CD4-positive, alpha-beta T cell treated with Interleukin-15 for 1 hour (primary cell): ENCODE measurements around the gene ZC3H12A.

Experiments used
- DNase-seq: peaks from one replicate; pipeline ENCODE4 v3.0.0-alpha.2; 2020

Gene ZC3H12A

DNA sequence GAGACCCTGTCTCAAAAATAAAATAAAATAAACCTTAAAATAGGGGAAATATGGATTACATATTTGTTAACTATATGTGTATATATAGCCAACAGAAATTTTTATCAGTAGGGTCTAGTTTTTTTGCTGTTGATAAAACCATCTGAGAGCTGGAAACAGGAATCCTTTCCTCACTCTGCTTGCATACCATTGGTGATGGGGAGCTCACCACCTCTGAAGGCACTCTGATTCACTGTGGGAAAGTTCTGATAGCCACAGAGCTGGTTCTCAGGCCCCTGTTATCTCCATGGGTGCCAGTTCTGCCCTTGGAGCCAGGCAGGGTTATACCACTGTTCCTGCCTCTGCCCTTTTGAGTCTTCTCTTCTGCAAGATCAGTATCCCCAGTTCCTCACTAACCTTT lies 17.8 kb upstream of the ZC3H12A start:
- DNase-seq: no peak

DNA sequence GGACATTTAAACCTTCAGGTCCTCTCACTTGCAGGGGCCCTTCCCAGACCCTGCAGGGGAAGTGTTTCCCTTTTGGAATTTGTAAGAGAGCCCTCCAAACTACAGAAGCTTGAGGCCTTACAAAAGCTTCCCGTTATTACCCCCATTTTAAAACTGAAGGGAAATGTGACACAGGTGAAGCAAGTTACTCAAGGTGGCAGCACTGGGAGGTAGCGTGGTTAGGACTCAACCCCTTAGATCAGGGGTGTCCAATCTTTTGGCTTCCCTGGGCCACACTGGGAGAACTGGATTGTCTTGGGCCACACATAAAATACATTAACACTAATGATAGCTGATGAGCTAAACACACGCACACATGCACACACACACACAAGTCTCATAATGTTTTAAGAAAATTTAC lies 15.8 kb upstream of the ZC3H12A start:
- DNase-seq: no peak

DNA sequence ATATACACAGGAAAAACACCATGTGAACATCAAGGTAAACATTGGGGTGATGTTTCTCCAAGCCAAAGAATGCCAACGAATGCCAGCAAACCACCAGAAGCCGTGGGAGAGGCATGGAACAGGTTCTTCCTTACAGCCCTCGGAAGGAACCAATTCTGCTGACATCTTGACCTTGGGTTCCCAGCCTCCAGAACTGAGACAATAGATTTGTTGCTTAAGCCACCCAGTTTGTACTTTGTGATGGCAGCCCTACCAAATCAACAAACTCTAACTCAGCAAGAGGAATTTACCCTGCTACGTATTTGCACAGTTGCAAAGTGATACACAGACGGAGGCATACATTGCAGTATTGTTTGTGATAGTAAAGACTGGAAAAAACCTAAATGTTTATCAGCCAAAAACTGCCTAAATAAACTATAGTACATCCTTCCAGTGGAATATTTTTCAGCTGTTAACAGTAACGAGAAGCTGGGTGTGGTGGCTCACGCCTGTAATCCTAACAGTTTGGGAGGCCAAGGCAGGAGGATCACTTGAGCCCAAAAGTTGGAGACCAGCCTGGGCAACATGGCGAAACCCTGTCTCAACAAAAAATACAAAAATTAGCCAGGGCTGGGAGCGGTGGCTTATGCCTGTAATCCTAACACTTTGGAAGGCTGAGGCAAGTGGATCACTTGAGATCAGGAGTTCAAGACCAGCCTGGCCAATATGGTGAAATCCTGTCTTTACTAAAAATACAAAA lies 12.5 kb upstream of the ZC3H12A start:
- no peak for DNase-seq

DNA sequence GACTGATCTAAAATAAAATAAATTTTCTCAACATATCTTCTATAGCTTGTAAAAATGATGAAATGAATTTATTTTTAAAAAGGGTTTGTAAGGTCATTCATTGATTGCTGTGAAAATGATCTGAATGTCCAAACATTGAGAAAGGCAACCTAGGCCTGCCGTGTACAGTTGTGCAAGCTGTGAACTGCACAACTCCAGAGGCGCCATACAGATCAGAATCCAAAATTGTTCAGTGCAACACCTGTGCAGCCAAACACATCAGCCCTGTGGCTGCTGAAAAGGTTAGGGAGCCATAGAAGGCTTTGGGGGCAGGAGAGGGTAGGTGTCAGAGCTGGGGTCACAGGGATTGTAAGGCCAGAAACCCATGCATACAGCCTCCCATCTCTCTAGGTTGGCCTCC lies 9.9 kb upstream of the ZC3H12A start:
- DNase-seq: no peak

DNA sequence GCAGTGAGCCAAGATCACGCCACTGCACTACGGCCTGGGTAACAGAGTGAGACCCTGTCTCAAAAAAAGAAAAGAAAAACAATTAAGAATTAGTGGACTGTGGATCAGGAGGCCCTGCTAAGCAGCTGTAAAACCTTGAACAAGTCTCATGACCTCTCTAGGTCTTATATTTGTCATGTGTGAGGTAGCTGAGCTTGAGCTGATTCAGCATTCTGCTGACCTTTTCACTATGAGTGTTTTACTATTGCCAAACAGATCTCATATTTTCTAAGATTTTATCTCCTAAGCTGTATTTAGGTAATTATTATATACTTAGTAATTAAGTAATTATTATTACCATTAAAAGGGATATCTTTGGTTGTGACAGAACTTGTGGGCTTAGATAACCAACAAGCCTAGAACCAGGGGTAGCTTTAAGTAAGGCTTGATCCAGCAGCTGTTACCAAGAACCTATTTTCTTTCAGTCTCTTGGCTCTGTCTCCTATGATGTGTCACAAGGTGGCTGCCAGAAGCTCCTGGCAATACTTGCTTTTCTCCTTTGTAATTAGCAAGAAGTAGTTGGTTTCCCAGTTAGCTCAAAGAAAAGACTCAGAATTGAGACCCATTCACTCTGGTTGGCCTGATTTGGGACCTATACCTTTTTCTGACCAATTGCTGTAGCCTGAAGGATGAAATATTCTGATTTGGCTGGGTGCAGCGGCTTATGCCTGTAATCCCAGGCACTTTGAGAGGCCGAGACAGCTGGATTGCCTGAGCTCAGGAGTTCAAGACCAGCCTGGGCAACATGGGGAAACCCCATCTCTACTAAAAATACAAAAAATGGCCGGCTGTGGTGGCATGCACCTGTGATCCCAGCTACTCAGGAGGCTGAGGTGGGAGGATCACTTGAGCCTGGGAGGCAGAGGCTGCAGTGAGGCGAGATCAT lies 8.5 kb upstream of the ZC3H12A start:
- no peak for DNase-seq

DNA sequence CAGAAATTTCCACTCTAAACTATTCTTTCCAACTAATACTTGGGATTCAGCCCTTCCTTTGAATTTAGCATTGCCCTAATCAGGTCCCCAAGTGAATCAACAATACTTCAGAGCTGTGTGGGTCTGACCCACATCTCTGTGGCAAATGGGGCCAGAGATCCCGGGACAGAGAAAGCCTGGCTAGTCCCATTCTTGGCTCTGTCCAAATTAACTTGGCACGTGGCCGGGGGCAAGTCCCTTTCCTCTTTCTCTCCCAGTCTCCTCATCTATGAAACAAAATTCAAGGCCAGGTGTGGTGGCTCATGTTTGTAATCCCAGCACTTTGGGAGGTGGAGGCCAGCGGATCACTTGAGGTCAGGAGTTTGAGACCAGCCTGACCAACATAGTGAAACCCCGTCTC lies 6.3 kb upstream of the ZC3H12A start:
- no peak for DNase-seq

DNA sequence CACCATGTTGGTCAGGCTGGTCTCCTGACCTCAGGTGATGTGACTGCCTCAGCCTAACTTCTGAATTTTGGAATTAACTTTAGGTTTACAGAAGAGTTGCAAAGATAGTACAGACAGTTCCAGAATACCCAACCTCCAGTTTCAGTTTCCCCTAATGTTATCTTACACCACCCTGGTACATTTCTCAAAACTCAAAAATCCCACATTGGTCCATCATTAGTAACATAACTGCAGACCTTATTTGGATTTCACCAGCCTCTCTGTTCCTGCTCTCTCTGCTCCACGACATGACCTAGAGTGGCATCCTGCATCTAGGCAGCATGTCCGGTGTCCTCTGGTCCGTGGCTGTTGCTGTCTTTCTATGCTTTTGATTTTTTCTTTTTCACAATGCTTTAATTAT lies 5.0 kb upstream of the ZC3H12A start:
- DNase-seq: no peak

DNA sequence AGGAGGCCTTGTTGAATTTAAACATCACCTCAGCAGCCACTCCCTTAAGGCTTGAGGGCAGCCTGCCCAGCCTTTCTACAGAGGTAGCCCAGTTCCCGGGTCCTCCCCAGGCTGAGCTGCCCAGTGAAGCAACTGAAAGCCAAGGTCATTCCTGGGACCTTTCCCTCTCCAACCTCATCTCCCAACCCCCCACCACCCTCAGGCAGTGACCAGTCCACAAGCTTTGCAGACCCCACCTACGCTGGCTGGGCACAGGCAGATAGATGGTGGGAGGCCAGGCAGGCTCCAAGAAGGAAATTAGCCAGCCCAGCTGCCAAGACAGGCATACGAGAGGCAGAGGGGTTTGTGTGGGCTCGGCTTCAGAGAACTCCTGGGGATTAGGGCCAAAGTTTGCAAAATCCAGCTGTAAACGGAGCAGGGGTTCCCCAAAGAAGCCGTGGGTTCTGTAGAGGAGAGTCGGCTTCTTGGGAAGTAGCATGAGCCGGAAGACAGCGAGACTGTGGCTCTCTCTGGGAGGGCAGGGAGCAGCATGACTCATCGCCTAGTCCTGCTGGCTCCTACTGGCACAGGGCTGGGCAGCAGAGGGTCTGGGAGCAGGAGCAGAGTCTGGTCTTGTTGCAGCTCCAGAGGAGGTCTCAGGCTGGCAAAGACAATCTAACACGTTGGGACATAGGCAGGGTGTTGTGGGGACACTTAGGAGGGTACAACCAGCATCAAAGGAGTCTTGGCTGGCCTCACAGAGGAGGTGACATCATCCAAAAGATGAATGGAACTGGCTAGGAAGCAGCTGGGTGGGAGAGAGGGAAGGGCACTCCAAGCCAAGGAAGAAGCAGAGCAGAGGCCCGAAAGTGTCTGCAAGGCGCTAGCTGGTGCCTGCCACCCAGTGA lies 2.8 kb upstream of the ZC3H12A start:
- no peak for DNase-seq

DNA sequence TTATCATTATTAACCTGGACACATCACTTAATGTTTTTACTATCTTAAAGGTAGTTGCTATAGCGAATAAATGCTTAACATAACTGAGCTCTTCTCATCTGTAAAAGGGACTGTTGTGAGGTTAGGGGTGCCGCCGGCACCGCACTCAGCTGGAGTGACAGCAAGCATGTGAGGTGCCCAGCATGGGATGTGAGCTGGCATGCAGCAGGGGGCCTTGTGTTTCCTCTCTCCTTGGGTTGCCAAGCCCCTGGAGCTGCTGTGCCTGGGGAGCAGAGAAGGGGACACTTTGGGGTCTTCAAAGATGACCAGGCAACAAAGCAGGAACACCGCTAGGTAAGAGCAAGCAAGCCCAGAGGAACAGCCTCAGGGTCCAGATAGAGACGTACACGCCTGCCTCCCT lies 2.1 kb upstream of the ZC3H12A start:
- no peak for DNase-seq

DNA sequence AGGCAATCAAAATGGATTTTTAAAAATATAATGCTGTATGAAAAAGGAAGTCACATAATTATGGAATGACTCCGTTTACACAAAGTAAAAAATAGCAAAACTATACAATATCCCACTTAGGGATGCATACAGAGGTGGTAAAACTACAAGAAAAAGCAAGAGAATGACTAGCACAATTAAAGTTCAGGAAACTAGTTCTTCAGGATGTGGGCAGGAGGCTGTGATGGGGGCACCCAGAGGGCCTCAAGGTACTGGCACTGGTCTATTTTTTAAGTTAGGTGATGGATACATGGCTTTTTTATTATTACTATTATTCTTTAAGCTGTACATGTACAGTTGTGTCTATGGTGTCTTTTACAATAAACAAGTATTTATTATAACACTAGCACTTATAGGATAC lies 1.4 kb upstream of the ZC3H12A start:
- no peak for DNase-seq

DNA sequence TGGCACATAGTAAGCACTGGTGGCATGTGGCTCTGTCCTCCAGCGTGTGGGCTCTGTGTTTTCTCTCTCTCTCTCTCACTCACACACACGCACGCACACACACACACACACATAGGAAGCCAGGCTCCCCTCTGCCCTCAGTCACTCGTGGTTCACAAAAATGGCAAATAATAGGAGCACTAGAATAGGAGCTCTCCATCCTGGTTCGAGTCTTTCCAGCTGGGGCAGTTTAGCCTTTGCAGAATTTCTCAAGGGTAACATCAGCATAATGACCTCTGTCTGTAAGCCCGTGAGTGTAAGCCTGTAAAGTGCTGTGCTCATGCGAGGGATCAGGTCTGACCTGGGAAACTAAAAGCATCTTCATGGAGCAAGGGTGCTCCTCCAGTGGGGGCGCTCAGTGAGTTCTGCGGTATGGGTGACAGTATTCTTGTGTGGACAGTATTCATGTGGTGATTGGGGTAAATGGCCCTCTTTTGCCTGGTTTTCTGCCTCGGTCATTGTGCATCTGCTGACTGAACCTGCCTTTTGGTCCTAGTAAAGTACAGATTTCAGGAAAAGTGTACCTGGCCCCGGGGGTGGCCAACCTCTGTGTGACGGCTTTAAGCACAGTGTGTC lies 842 bp upstream of the ZC3H12A start:
- peak; percentile 51 for DNase-seq

DNA sequence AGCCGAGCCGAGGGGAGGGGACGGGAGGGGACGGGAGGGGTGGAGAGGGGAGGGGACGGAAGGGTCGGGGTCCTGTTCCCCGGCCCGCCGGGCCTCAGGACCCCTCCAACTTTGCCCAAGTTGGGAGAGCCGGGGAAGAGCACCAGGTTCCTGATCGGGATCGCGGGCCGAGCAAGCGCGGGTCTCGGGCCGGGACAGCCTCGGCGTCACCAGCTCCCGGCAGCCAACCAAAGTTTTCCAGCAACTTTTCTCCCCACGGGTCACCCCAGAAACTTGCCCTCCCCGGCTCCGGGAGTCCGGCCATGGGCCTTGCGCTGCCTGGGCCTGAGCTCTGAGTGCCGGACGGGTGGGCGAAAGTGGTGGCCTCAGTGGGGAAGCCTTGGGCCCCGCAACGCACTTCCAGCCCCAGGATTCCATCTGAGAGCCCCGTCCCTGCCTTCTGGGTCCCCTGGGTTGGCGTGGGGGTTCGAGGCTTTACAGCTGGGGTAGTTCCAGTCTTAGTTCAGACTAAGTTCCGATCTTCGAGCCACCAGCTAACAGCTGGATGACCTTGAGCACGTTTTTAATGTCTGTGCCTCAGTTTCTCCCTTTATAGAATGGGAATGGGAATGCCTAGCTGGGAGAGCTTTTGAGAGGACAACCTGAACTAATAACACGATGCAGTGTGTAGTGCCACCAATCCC lies 458 bp downstream of the ZC3H12A start:
- no peak for DNase-seq

DNA sequence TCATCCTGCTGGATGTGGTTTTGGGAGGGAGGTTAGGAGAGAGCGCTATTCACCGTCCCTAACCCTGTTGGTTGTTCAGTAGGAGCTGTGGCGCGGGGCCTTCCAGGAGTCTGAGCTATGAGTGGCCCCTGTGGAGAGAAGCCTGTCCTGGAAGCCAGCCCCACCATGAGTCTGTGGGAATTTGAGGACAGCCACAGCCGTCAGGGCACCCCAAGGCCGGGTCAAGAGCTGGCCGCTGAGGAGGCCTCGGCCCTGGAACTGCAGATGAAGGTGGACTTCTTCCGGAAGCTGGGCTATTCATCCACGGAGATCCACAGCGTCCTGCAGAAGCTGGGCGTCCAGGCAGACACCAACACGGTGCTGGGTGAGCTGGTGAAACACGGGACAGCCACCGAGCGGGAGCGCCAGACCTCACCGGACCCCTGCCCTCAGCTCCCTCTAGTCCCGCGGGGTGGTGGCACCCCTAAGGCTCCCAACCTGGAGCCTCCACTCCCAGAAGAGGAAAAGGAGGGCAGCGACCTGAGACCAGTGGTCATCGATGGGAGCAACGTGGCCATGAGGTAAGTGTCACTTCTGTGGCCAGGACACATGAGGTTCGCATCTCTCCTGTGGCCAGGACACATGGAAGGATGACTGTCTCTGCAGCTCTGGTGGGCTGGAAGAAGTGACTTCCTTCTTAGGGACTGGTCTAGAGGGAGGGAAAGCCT lies 1.2 kb downstream of the ZC3H12A start:
- DNase-seq: no peak

DNA sequence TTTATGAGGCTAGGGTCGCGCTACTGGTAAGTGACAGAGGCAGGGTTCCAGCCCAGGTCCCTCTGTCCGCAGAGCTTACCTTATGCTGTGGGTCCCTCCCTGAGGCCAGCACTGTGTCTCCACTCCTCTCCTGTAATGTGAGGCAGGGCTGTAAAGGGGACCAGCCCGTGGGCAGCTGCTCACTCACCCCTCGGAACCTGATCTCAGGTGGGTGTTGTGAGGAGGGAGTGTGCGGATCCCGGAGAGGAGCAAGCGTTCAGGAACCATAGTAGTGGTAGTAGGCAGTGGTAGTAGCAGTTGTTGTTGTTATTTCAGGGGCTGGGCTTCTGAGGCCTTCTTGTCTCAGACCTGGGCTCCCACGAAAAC lies 1.7 kb downstream of the ZC3H12A start:
- no peak for DNase-seq

DNA sequence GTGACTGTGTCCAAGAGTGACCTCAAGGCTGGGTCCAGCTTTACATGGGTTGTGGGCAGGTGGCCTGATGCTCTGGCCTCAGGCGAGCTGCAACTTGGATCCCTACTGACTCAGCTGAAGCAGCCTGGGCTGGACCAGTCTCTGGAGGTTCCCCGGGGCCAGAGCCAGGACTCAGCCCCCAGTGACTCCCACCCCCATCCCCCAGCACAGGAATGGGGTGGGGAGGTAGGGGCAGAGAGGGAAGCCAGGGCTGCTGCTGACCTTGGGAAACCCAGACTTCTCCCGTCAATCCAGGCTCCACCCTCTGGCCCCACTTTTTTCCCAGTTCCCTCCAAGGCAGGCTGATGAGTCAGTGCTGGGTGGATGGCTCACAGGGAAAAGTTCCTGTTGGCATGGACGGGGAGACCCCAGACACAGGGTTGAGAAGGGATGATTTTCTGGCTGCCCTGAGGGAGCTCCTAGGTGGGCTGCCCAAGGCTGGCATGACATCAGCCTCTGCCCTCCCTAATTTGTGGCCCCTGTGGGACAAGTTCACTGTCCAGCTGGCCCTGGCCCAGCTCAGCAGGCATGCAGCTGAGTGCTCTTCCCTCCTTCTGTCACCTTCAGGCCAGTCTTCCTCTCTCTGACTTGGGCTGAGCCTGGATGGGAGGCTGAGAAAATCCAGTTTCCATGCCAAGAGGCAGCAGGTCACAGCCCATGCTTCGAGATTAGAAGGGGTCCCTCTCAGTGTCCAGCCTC lies 2.2 kb downstream of the ZC3H12A start:
- DNase-seq: no peak

DNA sequence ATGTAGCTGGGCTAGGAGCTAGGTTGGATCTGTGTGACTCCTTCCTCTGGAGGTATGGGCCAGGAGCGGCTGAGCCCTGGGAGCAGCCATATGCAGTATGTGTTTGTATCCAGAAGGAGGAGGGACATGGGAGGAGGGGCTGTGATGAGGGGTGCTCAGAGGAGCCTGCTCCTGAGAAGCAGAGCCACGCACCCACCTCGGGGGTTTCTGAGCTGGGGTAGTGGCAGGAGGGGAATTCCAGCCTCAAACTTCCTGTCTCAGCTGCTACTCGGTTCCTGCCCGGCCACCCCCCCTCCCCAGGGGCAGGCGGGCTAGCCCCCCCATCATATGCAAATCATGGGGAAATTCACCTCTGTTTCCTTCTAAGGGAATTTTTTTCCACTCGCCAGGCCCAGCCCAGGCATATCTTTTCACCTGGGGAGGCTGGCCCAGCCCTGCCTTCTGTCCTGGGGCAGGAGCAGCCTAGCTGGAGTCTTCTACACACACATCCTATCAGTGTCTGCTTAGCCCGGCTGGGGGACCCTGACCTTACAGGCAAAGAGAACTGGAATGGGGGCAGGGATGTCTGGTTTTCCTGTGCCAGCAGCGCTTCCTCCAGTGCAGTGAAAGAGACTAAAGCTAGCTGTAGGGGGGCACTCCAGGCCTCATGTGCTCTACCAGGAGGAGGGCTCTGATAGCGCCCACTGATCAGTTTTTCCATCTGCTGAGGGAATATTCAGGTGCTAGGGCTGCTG lies 3.0 kb downstream of the ZC3H12A start:
- peak; percentile 92 for DNase-seq

DNA sequence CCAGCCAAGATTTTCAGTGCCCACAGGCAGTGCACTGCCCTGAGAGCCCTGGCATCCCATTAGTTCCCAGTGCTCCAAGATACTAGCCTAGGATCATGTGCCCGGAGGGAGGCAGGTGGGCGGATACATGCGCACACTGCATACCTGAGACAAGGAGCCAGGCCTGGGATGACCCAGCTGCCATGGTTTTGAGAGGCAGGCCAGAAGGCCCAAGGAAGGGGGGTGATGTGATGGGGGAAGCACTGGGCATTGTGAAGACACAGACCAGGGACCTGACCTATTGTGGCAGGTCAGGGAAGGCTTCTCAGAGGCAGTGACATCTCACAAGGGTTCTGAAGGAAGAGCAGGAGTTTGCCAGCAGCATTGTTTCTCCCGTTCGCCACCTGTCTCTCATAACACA lies 3.6 kb downstream of the ZC3H12A start:
- DNase-seq: no peak

DNA sequence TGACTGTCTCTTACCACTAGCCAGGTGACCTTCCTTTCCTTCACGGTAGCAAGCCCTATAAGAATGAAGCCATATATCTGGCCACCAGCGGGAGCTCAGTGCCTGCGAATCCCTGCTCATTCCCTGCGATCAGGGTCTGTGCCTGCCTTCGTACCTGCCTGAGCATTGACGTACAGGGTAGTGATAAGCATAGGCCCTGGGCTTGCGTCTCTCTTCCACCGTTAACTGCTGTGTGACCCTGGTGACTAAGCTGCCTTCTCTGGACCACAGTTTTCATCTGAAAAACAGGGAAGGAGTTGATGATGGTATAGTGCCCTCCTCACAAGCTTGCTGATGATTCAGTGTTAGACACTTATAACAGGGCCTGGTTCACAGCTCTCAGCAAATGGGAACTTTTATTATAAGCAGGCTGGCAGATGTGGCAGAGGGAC lies 4.1 kb downstream of the ZC3H12A start:
- DNase-seq: peak; percentile 53

DNA sequence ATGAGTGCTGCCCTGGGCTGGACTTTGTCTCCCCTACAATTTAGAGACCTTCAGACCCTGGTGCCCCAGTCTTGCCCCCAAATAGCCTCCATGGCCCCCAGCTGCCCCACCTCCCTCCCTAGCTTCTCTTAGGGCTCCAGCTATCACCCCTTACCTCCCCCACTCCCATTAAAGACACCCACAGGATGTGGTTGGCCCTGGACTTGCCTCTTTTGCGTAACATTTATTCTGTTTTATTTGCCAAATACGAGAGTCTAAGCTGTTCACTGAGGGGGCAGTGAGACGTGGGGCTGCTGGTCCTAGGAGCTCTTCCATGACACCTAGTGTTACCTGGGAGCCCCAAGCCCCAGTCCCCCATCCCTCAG lies 4.5 kb downstream of the ZC3H12A start:
- DNase-seq: peak; percentile 62
